IgD-negative memory B cell (primary cell): ENCODE results near the gene TGM1. TPM values are rescaled to one million over a fixed set of nuclear protein-coding genes. Genes with fewer than 3 reads are reported as not detected.
A peak's percentile ranks its signal among the peaks of the same experiment; 100 is the strongest.

ENCODE experiments used
- H3K27ac Mint-ChIP-seq, 3 donors: one replicate each; pipeline ENCODE4 v1.8.0; 2020 to 2022; ENCODE audit warnings: mild to moderate bottlenecking in 3 of 3, mixed read lengths in 3 of 3, moderate library complexity in 1 of 3
- H3K27me3 Mint-ChIP-seq: one replicate; pipeline ENCODE4 v1.8.0; 2021; ENCODE audit warnings: mixed read lengths
- H3K36me3 Mint-ChIP-seq: one replicate; pipeline ENCODE4 v1.8.0; 2020; ENCODE audit warnings: mild to moderate bottlenecking, mixed read lengths
- H3K4me1 Mint-ChIP-seq, 3 donors: one replicate each; pipeline ENCODE4 v1.8.0; 2020 to 2022; ENCODE audit warnings: mixed read lengths in 3 of 3, mild to moderate bottlenecking in 1 of 3
- H3K4me3 Mint-ChIP-seq, 4 donors: one replicate each; pipeline ENCODE4 v1.8.0; 2020 to 2022; ENCODE audit warnings: mild to moderate bottlenecking in 4 of 4, mixed read lengths in 4 of 4, moderate library complexity in 3 of 4
- H3K9me3 Mint-ChIP-seq, 3 donors: one replicate each; pipeline ENCODE4 v1.8.0; 2020 to 2021; ENCODE audit warnings: mixed read lengths in 3 of 3, mild to moderate bottlenecking in 1 of 3
- polyA plus RNA-seq: library from polyadenylated mRNA; unstranded; fragments of 300-500 nt; fragmentation: Illumina TruSeq; gene quantifications from one replicate; pipeline ENCODE4 v1.2.3, GENCODE V29; 2021

The TGM1 gene
- polyA plus RNA-seq, 1 donor from 2014 or later, result not detected

DNA sequence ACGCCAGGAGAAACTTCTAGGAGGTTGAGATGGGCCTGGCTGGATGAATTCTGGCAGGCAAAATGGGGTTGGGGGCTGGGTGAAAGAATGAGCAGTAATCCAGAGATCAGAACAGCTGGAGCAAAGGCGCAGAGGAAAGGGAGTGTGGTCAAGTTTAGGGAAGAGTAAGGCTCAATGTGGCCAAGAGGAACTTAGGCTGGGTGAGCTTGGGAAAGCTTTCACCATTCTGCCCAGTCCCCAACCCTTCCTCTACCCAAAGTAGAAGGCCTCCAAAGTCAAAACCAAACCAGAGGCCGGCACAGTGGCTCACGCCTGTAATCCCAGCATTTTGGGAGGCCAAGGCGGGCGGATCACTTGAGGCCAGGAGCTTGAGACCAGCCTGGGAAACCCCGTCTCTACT lies 18.7 kb upstream of the TGM1 start:
- H3K4me3 Mint-ChIP-seq, result no peak overlapping the region
- H3K4me1 Mint-ChIP-seq, result peaks cover 41 to 47% (median 41%) of the 10 kb centered on the region in 3 donors
- peaks cover 0 to 5% (median 0%) of the 10 kb centered on the region in 3 donors for H3K9me3 Mint-ChIP-seq
- peaks cover 3% of the 10 kb centered on the region for H3K27me3 Mint-ChIP-seq
- peaks cover 3% of the 10 kb centered on the region for H3K36me3 Mint-ChIP-seq
- peak overlapping the region; percentile 33 to 96 (median 66) for H3K27ac Mint-ChIP-seq

DNA sequence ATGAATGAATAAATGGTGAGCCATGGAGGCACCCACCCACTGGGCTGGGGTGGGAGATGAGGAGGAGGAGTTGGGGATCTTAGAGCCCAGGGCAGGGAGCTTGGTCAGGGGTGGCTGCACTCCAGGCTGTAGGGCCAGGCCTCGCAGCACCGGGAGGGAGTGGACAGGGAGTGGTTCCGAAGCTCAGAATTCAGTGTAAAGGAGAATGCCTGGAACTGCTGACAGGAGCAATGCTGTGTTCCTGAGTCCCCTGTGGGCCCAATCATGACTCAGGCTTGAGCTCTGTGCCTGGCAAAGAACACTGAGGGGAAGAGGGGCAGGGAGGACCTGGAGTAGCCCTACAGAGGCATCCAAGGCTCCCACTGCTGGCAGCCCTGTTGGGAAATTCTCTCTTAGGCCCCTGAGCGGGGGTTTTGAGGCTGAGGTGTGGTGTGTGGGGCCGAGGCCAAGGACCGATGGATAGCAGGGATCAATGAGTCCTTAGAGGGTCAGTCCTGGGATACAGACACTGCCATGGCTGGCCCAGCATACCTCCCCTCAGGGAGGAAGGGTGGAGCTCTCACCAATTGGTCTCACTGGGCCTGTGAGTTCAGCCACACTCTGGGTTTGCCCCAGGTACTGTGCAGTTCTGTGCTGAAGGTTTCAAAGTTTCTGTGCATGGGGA lies 18.0 kb upstream of the TGM1 start:
- Mint-ChIP-seq H3K9me3 (peaks cover 0 to 5% (median 0%) of the 10 kb centered on the region in 3 donors), H3K4me1 (peaks cover 41 to 48% (median 44%) of the 10 kb centered on the region in 3 donors), H3K27me3 (peaks cover 3% of the 10 kb centered on the region), H3K4me3 (peak overlapping the region in 1 of 4 donors; percentile 38), H3K36me3 (peaks cover 3% of the 10 kb centered on the region), H3K27ac (peak overlapping the region; percentile 83 to 95 (median 90))

DNA sequence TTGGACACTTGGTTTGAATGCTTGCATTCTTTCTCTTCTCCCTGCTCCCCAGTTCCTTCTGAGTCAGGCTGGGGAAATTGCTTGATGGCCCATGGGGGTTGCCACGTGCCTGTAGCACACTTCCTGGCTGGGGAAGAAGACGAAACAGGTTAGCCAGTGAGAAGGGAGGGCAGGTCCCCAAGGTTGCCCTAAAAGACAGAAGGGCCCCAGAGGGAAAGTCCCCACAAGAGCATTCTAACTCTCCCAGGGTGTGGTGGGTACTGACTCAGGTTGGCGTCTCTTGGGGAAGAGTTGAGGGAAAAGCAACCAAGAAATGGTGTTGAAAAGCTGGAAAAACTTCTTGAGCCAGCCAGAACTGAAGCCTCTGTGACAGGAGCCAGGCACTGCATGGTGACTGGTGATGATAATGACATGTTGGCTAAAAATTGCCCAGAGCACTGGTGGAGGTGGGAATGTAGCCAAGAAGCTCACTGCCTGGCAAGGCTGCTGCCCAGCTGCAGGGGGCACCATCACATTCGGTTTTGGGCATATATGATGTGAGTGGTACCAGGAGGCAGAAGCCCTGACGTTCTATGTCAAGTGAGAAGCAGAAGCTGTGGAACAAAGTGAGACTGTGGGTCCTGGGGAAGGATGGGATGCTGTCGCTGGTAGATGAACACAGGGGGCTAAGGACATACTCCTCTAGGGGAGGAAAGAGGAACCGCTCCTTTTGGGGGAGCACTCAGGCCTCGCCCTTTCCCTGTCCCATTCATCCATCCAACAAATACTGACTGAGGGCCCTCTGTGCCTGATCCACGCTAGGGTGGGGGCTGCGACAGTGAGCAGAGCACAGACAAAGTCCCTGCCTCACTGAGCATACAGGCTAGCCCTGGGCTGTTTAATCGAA lies 16.6 kb upstream of the TGM1 start:
- peaks cover 41 to 53% (median 47%) of the 10 kb centered on the region in 3 donors for H3K4me1 Mint-ChIP-seq
- peaks cover 0 to 5% (median 0%) of the 10 kb centered on the region in 3 donors for H3K9me3 Mint-ChIP-seq
- peaks cover 3% of the 10 kb centered on the region for H3K27me3 Mint-ChIP-seq
- H3K4me3 Mint-ChIP-seq, result peak overlapping the region in 3 of 4 donors; percentile 59 to 83 (median 71)
- peaks cover 3% of the 10 kb centered on the region for H3K36me3 Mint-ChIP-seq
- H3K27ac Mint-ChIP-seq, result peak overlapping the region; percentile 90 to 95 (median 94)

DNA sequence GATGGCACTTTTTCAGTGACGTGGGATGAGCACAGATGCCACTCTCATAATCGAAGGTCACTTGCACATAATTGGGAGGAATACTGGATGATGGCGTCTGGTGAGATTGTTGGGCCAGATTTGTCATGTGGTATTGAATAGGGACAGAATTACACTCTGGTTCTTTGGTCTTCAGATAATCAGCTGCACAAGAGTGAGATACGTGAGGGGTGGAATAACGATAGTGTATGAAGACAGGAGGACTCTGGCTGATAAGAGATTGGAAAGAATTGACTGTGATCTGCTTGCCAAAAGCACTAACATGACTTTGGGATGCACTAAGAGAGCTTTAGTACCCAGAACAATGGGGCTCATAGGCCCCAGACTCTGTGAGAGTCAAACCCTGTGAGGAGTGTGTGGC lies 15.4 kb upstream of the TGM1 start:
- peak overlapping the region; percentile 90 to 95 (median 94) for H3K27ac Mint-ChIP-seq
- H3K36me3 Mint-ChIP-seq, result peaks cover 3% of the 10 kb centered on the region
- peaks cover 3% of the 10 kb centered on the region for H3K27me3 Mint-ChIP-seq
- H3K4me1 Mint-ChIP-seq, result peaks cover 51 to 63% (median 53%) of the 10 kb centered on the region in 3 donors
- H3K4me3 Mint-ChIP-seq, result peak overlapping the region in 2 of 4 donors; percentile 36 to 63
- H3K9me3 Mint-ChIP-seq, result peaks cover 0 to 5% (median 0%) of the 10 kb centered on the region in 3 donors

DNA sequence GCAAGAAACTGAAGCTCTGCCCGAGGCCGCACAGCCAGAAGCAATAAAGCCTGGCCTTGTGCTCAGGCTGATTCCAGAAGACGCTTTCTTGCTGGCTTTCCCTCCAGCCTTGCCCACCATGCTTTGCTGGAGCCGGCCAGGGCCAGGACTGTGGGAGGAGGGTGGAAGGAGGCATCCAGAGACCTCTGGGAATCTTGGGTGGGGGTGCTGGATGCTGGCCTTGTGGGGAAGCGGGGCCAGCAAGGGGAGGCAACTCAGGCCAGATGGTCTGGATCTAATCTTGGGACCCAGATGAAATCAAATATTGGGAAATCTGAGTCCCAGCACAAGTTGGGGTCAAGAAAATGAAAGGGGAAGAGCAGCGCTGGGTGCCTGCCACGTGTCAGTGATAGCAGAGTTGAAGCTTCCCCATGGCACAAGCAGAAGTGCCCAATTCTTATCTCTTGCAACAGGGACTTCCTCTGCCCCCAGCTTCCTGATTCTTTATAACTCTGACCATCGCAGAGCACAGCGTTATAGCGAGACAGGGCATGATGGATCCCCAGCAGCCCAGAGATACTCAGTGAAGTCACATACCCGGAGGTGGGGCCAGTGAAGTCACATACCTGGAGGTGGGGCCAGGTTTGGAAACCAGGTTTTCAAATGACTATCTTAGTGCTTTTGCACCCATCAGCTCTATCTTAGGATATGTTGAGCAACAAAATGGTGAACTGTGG lies 14.8 kb upstream of the TGM1 start:
- Mint-ChIP-seq H3K27me3 (peaks cover 3% of the 10 kb centered on the region), H3K4me3 (peak overlapping the region in 3 of 4 donors; percentile 36 to 79 (median 75)), H3K27ac (peak overlapping the region; percentile 89 to 95 (median 90)), H3K36me3 (peaks cover 3% of the 10 kb centered on the region), H3K4me1 (peaks cover 54 to 66% (median 55%) of the 10 kb centered on the region in 3 donors), H3K9me3 (peaks cover 0 to 5% (median 0%) of the 10 kb centered on the region in 3 donors)

DNA sequence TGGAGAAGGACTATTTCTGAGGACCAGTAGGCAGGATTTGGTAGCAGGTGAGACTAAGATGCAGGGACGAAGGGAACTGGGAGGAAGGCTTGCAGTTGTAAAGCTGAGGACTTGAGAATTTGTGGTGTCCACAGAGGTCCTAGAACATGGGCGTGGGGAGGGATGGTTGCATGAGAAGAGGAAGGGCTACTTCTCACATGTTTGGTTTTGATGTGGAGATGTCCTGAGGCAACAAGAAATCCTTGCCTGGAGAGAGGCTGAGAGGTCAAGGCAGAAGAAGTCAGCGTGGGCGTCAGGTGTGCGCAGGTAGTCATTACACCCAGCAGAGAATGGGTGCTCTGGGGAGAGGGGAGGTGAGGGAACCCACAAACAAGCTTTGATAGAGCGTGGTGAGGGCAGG lies 14.1 kb upstream of the TGM1 start:
- Mint-ChIP-seq H3K4me3 (peak overlapping the region in 2 of 4 donors; percentile 1 to 75), H3K9me3 (peaks cover 0 to 5% (median 0%) of the 10 kb centered on the region in 3 donors)

DNA sequence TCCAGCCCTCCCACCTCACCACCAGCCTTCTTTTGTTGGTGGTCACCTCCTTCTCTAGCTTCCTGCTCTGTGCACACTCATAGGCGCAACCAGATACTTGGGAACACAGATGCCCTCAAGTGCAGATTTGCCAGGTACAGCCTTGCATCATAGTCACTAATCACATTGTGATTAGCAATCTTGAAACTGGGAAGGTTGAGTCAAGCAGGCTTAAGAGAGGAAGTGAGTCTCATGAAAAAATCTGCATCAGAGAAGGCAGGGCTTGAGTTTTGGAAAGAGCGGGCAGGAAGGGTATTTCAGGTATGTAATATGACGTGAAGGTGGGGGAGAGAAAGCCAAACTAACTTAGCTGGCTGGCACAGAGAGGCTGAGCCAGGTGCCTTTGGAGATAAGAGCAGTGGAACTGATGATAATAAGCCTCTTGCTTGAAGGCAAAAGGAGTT lies 11.1 kb upstream of the TGM1 start:
- Mint-ChIP-seq H3K4me1 (peaks cover 45 to 59% (median 51%) of the 10 kb centered on the region in 3 donors), H3K9me3 (peaks cover 0 to 5% (median 0%) of the 10 kb centered on the region in 3 donors), H3K27ac (peak overlapping the region; percentile 63 to 99 (median 96)), H3K4me3 (peak overlapping the region; percentile 8 to 74 (median 47)), H3K36me3 (peaks cover 3% of the 10 kb centered on the region), H3K27me3 (no peaks in the 10 kb centered on the region)

More for the DNA sequence above, 14.1 kb upstream of the TGM1 start:
- Mint-ChIP-seq H3K4me1 (peaks cover 57 to 73% (median 61%) of the 10 kb centered on the region in 3 donors), H3K27me3 (peaks cover 3% of the 10 kb centered on the region), H3K27ac (peak overlapping the region; percentile 50 to 95 (median 61)), H3K36me3 (peaks cover 3% of the 10 kb centered on the region)

- peaks cover 39 to 53% (median 46%) of the 10 kb centered on the region in 3 donors for H3K4me1 Mint-ChIP-seq
- peak overlapping the region; percentile 63 to 99 (median 96) for H3K27ac Mint-ChIP-seq
Measured at GRCh38 chr14:24273422-24273998, 10.5 kb upstream of the TGM1 start.

DNA sequence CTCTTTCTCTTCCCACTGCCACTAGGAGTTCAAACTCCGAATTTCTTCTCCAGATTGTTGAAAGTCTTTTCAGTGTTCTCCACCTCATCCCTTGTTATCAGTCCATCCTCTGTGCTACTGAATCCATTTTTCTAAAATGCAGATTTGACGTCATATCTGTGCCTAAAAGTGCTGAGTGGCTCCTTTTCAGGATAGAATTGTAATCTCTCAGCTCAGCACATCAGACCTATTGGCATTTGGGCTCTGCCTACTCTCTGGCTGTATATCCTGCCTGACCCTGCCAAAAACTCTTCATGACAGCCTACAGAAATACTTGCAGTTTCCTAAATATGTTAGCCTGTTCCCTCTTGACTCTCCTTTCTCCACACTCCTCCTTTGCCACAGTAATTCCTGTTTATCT lies 9.5 kb upstream of the TGM1 start:
- Mint-ChIP-seq H3K27ac (peak overlapping the region; percentile 63 to 99 (median 96)), H3K9me3 (no peaks in the 10 kb centered on the region), H3K4me1 (peaks cover 29 to 43% (median 37%) of the 10 kb centered on the region in 3 donors), H3K4me3 (peak overlapping the region in 3 of 4 donors; percentile 48 to 96 (median 74)), H3K36me3 (no peaks in the 10 kb centered on the region), H3K27me3 (no peaks in the 10 kb centered on the region)

More at GRCh38 chr14:24273422-24273998, 10.5 kb upstream of the TGM1 start:
- no peaks in the 10 kb centered on the region for H3K27me3 Mint-ChIP-seq
- H3K36me3 Mint-ChIP-seq, result peaks cover 3% of the 10 kb centered on the region
- peak overlapping the region in 3 of 4 donors; percentile 31 to 79 (median 38) for H3K4me3 Mint-ChIP-seq
- H3K9me3 Mint-ChIP-seq, result peaks cover 0 to 3% (median 0%) of the 10 kb centered on the region in 3 donors

DNA sequence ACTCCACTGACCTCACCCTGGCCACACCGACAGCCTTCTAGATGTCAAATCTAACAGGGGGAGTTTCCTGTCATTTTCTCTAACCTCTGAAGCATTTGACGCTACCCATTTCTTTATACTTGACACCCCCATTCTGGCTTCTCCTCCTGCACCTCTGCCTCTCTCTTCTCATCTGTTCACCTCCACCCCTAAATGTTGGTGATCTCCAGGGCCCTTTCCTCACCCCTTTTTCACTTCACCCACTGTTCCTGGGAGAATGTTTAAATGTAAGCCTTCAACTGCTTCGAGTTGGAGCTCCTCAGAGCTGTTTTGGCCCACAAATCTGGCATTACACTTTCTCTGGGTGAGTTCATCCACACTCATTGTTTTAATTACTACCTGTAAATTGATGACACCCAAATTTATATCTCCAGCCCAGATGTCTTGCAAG lies 8.9 kb upstream of the TGM1 start:
- H3K27me3 Mint-ChIP-seq, result no peaks in the 10 kb centered on the region
- no peaks in the 10 kb centered on the region for H3K9me3 Mint-ChIP-seq
- H3K36me3 Mint-ChIP-seq, result peaks cover 1% of the 10 kb centered on the region
- H3K4me1 Mint-ChIP-seq, result peaks cover 24 to 40% (median 34%) of the 10 kb centered on the region in 3 donors
- peak overlapping the region; percentile 89 to 96 (median 96) for H3K4me3 Mint-ChIP-seq
- H3K27ac Mint-ChIP-seq, result peak overlapping the region; percentile 63 to 99 (median 96)

- Mint-ChIP-seq H3K4me3 (peak within 1 kb of the TSS; percentile 89 to 96 (median 96)), H3K27ac (peak within 1 kb of the TSS; percentile 63 to 99 (median 96)), H3K9me3 (no peaks in the 10 kb centered on the region), H3K4me1 (peaks cover 22 to 37% (median 31%) of the 10 kb centered on the region in 3 donors), H3K36me3 (peaks cover 7% of the 10 kb centered on the region), H3K27me3 (no peaks in the 10 kb centered on the region)
Measured at GRCh38 chr14:24271134-24271833, 8.3 kb upstream of the TGM1 start, which contains the start of gene RABGGTA. Gene RABGGTA (minus strand): TSS chr14:24271597. CDS start chr14:24271115, 482 bp downstream.

GRCh38 chr14:24270537-24271133 lies 7.7 kb upstream of the TGM1 start:
- Mint-ChIP-seq H3K4me3 (peak overlapping the region; percentile 89 to 96 (median 96)), H3K27me3 (no peaks in the 10 kb centered on the region), H3K9me3 (no peaks in the 10 kb centered on the region), H3K36me3 (peaks cover 7% of the 10 kb centered on the region), H3K4me1 (peaks cover 22 to 37% (median 31%) of the 10 kb centered on the region in 3 donors), H3K27ac (peak overlapping the region; percentile 63 to 99 (median 96))
